CD4-positive, alpha-beta T cell treated with Interleukin-15 for 1 hour (primary cell): ENCODE data around the gene DHX9.

Experiments used
- DNase-seq: peaks from one replicate; pipeline ENCODE4 v3.0.0-alpha.2; 2020

Gene DHX9

GRCh38 chr1:182842265-182842664, 3.1 kb downstream of the DHX9 start:
- DNase-seq: no peak

- no peak for DNase-seq
Measured at GRCh38 chr1:182845379-182845778, 6.2 kb downstream of the DHX9 start.

DNA sequence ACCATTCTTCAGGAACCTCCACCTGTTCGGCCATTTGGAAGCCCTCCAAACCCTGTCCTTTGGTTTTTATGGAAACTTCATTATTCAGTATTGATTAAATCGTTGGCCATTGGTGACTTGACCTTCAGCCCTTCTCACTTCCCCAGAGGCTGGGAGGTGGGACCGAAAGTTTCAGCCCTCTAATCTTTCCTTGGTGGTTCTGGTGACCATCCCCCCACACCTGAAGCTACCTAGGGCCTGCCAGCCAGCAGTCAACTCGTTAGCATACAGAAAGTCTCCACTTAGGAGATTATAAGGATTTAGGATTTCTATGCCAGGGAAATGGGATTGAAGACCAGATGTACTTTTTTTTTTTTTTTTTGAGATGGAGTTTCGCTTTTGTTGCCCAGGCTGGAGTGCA, 6.7 kb downstream of the DHX9 start:
- no peak for DNase-seq

GRCh38 chr1:182847105-182847504, 8.0 kb downstream of the DHX9 start:
- no peak for DNase-seq

- DNase-seq: no peak
Measured at GRCh38 chr1:182848736-182849135, 9.6 kb downstream of the DHX9 start.

DNA sequence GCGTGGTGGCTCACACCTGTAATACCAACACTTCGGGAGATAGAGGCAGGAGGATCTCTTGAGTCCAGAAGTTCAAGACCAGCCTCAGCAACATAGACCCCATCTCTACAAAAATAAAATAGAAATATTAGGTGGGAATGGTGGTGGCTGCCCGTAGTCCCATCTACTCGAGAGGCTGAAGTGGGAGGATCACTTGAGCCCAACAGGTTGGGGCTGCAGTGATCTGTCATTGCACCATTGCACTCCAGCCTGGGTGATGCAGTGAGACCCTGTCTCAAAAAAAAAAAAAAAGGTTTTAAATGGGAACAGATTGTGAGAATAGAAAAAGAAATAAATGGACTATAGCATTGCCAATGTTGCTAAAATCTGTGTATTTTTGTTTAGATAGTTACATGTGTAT, 11.2 kb downstream of the DHX9 start:
- DNase-seq: no peak

- DNase-seq: no peak
Measured at GRCh38 chr1:182851825-182852224, 12.7 kb downstream of the DHX9 start.

- no peak for DNase-seq
Measured at GRCh38 chr1:182855911-182856310, 16.8 kb downstream of the DHX9 start.

DNA sequence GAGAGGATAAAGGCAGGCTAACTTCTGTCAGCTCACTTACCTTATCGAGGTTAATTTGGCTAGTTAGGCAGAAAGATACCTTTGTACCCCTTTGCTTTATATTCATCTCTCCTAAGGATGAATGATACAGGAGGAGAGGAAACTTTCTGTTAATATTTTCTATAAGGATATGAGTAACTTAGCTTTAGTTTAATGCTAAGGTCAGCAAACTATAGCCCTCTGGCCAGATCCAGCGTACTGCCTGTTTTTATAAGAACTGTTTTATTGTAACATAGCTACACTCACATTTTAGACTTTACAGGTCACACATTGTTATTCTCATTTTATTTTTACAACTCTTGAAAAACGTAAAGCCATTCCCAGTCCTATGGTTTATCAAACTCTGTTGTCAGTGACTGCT, 18.1 kb downstream of the DHX9 start:
- no peak for DNase-seq

DNA sequence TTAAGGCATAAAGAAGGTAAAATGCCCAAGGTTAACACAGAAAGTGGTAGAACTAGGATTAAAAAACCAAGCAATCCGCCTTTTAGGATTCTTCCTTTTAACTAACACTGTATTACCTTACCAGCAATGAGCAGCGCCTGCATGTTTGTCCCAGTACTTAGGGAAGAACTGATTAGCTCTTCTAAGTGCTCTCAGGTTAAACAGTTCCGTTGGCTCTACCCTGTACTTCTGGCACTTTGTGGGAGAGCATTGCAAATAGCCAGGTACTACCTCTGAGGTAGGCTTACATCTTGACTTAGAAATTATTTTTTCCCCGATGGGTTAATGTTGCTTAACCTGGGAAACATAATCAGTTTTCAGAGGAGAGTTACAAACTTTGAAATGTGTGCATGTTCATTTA, 21.5 kb downstream of the DHX9 start:
- no peak for DNase-seq

DNA sequence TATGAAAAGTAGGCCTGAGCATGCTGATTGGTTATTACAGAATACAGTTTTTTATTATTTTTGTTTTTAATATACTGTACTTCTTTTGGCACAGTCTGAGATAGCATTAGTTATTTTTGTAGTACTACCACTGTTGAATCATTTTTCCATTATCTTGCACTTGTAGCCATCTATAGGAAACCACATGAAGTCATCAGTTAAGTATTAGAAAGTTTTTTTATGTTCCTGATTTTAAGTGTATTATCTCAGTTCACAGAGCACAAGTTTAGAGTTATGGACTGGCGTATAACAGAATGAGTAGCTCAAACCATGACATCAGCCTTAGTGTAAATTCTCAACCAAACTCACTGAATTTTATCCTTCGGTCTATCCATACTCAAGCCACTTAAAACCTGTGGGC, 22.8 kb downstream of the DHX9 start:
- DNase-seq: no peak

GRCh38 chr1:182862827-182863226, 23.7 kb downstream of the DHX9 start:
- DNase-seq: no peak

DNA sequence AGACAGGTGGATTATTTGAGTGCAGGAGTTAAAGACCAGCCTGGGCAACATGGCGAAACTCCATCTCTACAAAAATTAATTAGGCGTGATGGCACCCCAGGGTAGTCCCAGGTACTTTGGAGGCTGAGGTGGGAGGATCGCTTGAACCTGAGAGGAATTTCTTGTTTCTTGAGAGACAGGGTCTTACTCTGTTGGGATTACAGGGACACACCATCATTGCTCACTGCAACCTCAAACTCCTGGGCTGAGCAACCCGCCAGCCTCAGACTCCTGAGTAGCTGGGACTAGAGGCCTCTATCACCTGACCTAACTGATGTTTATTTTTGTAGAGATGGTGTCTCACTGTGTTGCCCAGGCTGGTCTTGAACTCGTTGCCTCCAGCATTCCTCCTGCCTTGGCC, 24.8 kb downstream of the DHX9 start:
- DNase-seq: no peak

DNA sequence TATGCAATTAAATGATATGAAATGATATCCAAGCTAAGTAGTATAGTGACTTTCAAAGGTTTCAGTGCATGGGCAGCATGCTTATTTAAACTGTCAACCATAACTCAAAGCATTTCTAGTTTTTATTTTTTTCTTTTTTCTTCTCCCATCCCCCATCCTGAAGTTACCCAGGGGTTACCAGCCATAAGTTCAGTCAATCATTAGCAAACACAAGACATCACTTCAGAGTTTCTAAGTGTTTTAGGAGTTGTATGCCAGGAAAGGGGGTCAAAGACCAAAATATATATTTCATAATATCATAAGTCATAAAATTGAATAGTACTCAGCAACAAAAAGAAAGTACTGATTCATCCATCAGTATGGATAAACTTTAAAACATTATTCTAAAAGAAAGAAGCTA, 28.7 kb downstream of the DHX9 start:
- DNase-seq: no peak

DNA sequence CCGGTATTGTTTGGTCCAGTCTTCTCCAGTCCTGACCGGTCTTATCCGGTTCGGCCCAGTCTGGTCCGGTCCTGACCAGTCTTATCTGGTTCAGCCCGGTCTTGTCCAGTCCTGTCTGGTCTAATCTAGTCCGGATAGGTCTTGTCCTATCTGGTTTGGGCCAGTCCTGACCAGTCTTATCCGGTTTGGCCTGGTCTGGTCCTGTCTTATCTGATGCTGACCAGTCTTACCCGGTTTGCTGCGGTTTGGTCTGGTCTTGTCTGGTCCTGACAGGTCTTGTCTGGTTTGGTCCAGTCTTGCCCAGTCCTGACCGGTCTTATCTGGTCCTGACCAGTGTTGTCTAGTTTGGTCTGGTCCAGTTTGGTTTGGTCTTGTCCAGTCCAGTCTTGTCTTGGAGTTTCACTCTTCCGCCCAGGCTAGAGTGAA, 30.1 kb downstream of the DHX9 start:
- no peak for DNase-seq

DNA sequence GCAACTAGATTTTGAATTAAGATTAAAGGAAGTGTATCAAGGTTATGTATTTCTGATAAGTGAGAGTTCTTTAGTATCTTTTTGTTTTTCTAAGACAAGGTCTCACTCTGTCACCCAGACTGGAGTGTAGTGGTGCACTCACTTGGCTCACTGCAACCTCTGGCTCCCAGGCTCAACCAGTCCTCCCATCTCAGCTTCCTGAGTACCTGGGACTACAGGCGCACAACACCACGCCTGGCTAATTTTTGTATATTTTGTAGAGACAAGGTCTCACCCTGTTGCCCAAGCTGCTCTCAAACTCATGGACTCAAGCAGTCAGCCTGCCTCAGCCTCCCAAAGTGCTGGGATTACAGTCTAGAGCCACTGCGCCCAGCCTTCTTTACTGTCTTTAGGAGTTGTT, 33.7 kb downstream of the DHX9 start:
- DNase-seq: no peak

- no peak for DNase-seq
Measured at GRCh38 chr1:182875889-182876288, 36.7 kb downstream of the DHX9 start.

GRCh38 chr1:182877331-182877730, 38.2 kb downstream of the DHX9 start:
- no peak for DNase-seq

GRCh38 chr1:182877842-182878241, 38.7 kb downstream of the DHX9 start:
- no peak for DNase-seq

DNA sequence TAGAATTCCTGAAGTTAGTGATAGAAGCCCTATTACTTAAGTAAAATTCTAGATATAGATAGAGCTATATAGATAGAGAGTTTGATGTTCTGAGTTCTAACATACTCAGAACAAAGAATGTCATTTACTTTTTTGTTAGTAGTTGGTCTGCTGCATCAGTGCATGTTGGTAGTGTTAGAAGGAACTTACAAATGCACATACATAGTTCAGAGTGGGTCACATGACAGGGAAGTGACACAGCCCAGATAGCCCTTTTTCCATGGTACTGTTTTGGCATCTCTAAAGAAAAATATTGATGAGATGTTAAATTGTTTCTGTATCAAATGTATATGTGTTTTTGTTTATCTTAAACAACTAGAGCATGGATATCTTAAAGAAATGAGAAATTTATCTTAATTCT, 45.7 kb downstream of the DHX9 start:
- DNase-seq: no peak

DNA sequence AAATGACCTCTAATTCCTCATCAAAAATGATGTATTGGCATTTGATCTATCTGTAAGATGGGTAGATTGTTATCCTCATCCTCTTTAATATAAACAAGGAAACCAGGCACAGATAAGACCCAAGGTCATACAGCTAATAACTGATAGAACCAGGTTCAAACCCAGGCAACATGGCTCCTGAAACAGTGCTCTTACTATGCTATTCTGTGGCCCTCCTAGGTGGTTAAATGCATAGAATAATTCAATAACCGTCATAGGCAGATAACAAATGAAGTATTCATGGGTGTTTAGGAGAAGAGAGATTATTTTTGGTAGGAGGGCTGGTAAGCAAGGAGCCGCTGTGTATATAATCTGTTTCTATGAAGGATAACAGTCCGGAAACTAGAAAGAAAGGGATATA, 46.4 kb downstream of the DHX9 start:
- no peak for DNase-seq

GRCh38 chr1:182886985-182887384, 47.8 kb downstream of the DHX9 start:
- no peak for DNase-seq

GRCh38 chr1:182888736-182889531, 49.8 kb downstream of the DHX9 start:
- no peak for DNase-seq

DNA sequence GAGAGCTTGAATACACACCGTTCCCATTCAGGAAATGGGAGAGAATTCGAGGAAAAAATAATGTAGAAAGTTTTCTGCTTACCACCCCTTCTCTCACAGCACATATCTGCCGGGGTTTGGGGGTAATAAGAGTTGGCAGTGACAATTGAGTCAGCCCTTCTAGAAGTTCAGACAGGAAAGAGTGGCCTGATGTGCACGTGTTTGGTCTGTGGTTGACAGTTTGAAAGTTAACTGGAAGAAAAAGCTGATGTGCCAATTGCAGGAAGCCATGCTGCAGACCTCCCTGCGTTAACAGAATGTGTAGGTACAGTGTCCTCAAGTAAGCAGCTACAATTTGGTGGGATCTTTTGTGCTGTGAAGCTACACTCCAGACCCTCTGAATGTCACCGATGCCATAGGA, 50.9 kb downstream of the DHX9 start:
- no peak for DNase-seq

- DNase-seq: no peak
Measured at GRCh38 chr1:182890927-182891610, 51.9 kb downstream of the DHX9 start.
